OCI-LY1 (cell line): ENCODE measurements around the gene ZNF503.

Source experiments
- H2AFZ ChIP-seq: fragments of 200-600 bp; sonication (generic), shearing (Covaris generic); 2 replicates; pipeline ENCODE4 v1.6.0; 2014; ENCODE audit warnings: antibody characterized with exemption, mild to moderate bottlenecking, low read length
- H3F3A ChIP-seq: fragments of 200-600 bp; sonication (generic), shearing (Covaris generic); 2 replicates; pipeline ENCODE4 v1.6.0; 2014; ENCODE audit warnings: mild to moderate bottlenecking, antibody characterized with exemption, low read length, moderate library complexity; ENCODE audit not compliant: insufficient read depth
- H3K27ac ChIP-seq: fragments of 200-600 bp; sonication (generic); 2 replicates; pipeline ENCODE4 v1.5.1; 2014; ENCODE audit warnings: low read length, mixed run types, mild to moderate bottlenecking, low read depth; ENCODE audit not compliant: poor library complexity, severe bottlenecking
- H3K27me3 ChIP-seq: fragments of 200-600 bp; sonication (generic); 2 replicates; pipeline ENCODE4 v1.6.0; 2014; ENCODE audit warnings: antibody characterized with exemption, mild to moderate bottlenecking, low read length, moderate library complexity; ENCODE audit not compliant: insufficient read depth
- H3K36me3 ChIP-seq: fragments of 200-600 bp; sonication (generic); 2 replicates; pipeline ENCODE4 v1.6.1; 2014; ENCODE audit warnings: mild to moderate bottlenecking, antibody characterized with exemption, low read length, moderate library complexity, mixed read lengths; ENCODE audit not compliant: insufficient read depth
- H3K4me1 ChIP-seq: fragments of 200-600 bp; sonication (generic); 2 replicates; pipeline ENCODE4 v1.5.1; 2014; ENCODE audit warnings: mild to moderate bottlenecking, low read length, moderate library complexity; ENCODE audit not compliant: insufficient read depth, severe bottlenecking
- H3K4me2 ChIP-seq: fragments of 200-600 bp; sonication (generic), shearing (Covaris generic); 2 replicates; pipeline ENCODE4 v1.6.1; 2014; ENCODE audit warnings: low read length
- H3K4me3 ChIP-seq: fragments of 200-600 bp; sonication (generic); 2 replicates; pipeline ENCODE4 v1.5.1; 2014; ENCODE audit warnings: low read length, low read depth, mild to moderate bottlenecking, mixed read lengths; ENCODE audit not compliant: poor library complexity, severe bottlenecking
- H3K79me2 ChIP-seq: fragments of 200-600 bp; shearing (Covaris generic); 2 replicates; pipeline ENCODE4 v1.6.1; 2016; ENCODE audit warnings: mixed run types, low read length, mixed read lengths; ENCODE audit not compliant: insufficient read depth
- H3K9ac ChIP-seq: fragments of 200-600 bp; sonication (generic), shearing (Covaris generic); 2 replicates; pipeline ENCODE4 v1.6.1; 2014; ENCODE audit warnings: mild to moderate bottlenecking, low read length, mixed read lengths
- H3K9me2 ChIP-seq: fragments of 200-600 bp; sonication (generic), shearing (Covaris generic); 2 replicates; pipeline ENCODE4 v1.6.1; 2014; ENCODE audit warnings: low read depth, mild to moderate bottlenecking, low read length, mixed read lengths
- H3K9me3 ChIP-seq: fragments of 200-600 bp; shearing (Covaris generic); 2 replicates; pipeline ENCODE4 v1.6.1; 2014; ENCODE audit warnings: low read length, mixed read lengths
- H4K20me1 ChIP-seq: fragments of 200-600 bp; sonication (generic), shearing (Covaris generic); 2 replicates; pipeline ENCODE4 v1.6.0; 2016; ENCODE audit warnings: mild to moderate bottlenecking, low read length; ENCODE audit not compliant: insufficient read depth
- EZH2 ChIP-seq: fragments of 200-600 bp; sonication (generic), shearing (Covaris generic); IDR thresholded peaks from 2 replicates; pipeline ENCODE4 v1.8.0; 2017; ENCODE audit warnings: borderline replicate concordance, mixed run types, mild to moderate bottlenecking, antibody characterized with exemption, low read length, moderate library complexity, mixed read lengths
- TF ChIP-seq, protein P1 (sequence below): fragments of 200-600 bp; sonication (generic), shearing (Covaris generic); IDR thresholded peaks from 2 replicates; pipeline ENCODE4 v1.5.1; 2017; ENCODE audit warnings: mild to moderate bottlenecking, antibody characterized with exemption, low read length, moderate library complexity, mixed read lengths

ZNF503 gene

GRCh38 chr10:75438275-75438674, 36.7 kb upstream of the ZNF503 start:
- Histone ChIP-seq H3K9ac (no peak overlapping the region), H3K79me2 (no peaks in the 10 kb centered on the region), H3K4me3 (no peak overlapping the region), H3K36me3 (no peaks in the 10 kb centered on the region), H3K9me2 (no peaks in the 10 kb centered on the region), H3K4me1 (no peaks in the 10 kb centered on the region), H3K27me3 (no peaks in the 10 kb centered on the region; the same call in 1 of the 2 replicates), H3K27ac (no peak overlapping the region), H4K20me1 (no peaks in the 10 kb centered on the region), H3K4me2 (no peak overlapping the region), H2AFZ (no peak overlapping the region), H3F3A (no peaks in the 10 kb centered on the region), H3K9me3 (no peaks in the 10 kb centered on the region)
- no peak for TF ChIP-seq EZH2
- TF ChIP-seq, protein P1, sequence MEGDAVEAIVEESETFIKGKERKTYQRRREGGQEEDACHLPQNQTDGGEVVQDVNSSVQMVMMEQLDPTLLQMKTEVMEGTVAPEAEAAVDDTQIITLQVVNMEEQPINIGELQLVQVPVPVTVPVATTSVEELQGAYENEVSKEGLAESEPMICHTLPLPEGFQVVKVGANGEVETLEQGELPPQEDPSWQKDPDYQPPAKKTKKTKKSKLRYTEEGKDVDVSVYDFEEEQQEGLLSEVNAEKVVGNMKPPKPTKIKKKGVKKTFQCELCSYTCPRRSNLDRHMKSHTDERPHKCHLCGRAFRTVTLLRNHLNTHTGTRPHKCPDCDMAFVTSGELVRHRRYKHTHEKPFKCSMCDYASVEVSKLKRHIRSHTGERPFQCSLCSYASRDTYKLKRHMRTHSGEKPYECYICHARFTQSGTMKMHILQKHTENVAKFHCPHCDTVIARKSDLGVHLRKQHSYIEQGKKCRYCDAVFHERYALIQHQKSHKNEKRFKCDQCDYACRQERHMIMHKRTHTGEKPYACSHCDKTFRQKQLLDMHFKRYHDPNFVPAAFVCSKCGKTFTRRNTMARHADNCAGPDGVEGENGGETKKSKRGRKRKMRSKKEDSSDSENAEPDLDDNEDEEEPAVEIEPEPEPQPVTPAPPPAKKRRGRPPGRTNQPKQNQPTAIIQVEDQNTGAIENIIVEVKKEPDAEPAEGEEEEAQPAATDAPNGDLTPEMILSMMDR = no peak

DNA sequence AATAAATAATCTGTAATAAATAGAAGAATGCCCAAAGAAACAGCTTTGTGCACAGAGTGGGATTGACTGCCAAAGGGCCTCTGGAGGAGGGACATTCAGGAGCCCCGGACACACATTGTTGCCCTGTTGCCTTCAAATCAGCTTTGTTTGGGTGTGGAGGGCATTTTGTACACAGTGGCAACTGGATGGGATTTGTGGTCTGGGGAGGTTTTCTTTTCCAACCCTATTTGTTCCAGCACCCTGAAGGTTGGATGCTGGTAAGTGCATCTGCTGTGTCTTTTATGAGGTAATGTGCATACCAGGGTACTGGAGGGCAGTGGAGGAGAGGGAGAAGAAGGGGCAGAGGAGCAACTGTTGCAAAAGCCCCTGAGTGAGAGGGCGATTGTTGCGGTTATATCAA, 36.1 kb upstream of the ZNF503 start:
- H3K9me2 ChIP-seq = no peaks in the 10 kb centered on the region
- no peaks in the 10 kb centered on the region for H3K4me1 ChIP-seq
- no peak overlapping the region for H3K4me2 ChIP-seq
- no peaks in the 10 kb centered on the region; the same call in 1 of the 2 replicates for H3K27me3 ChIP-seq
- H3K36me3 ChIP-seq = no peaks in the 10 kb centered on the region
- H3K9me3 ChIP-seq = no peaks in the 10 kb centered on the region
- H3K27ac ChIP-seq = no peak overlapping the region
- no peaks in the 10 kb centered on the region for H3K79me2 ChIP-seq
- H3K4me3 ChIP-seq = no peak overlapping the region
- H4K20me1 ChIP-seq = no peaks in the 10 kb centered on the region
- no peak for TF ChIP-seq EZH2
- TF ChIP-seq, protein P1 = no peak
- H3F3A ChIP-seq = no peaks in the 10 kb centered on the region
- no peak overlapping the region for H3K9ac ChIP-seq
- no peak overlapping the region for H2AFZ ChIP-seq

DNA sequence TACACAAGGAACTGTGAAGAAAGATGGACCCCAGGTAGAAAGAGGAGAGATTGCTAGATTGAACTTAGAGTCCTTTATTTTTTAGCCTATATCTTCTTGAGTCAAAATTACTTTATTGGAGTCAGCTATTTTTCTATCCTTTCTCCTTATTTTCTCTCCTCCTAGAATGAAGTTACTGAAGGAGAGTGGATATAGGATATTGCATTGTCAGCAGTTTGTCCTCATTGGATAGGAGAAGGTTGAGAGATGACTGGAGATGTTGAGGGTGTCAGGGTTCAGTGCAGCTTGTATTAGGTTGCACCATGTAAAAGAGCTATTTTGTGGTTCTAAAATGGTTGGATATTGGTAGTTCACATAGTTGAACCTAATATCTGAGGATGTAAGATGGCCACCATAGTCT, 35.3 kb upstream of the ZNF503 start:
- no peaks in the 10 kb centered on the region for H3F3A ChIP-seq
- H3K4me2 ChIP-seq = no peak overlapping the region
- no peaks in the 10 kb centered on the region; the same call in 1 of the 2 replicates for H3K27me3 ChIP-seq
- H3K9me3 ChIP-seq = no peaks in the 10 kb centered on the region
- no peaks in the 10 kb centered on the region for H3K9me2 ChIP-seq
- H3K9ac ChIP-seq = no peak overlapping the region
- no peak overlapping the region for H2AFZ ChIP-seq
- H4K20me1 ChIP-seq = no peaks in the 10 kb centered on the region
- no peaks in the 10 kb centered on the region for H3K4me1 ChIP-seq
- H3K36me3 ChIP-seq = no peaks in the 10 kb centered on the region
- TF ChIP-seq, protein P1 = no peak
- no peak for TF ChIP-seq EZH2
- H3K79me2 ChIP-seq = no peaks in the 10 kb centered on the region
- no peak overlapping the region for H3K27ac ChIP-seq
- no peak overlapping the region for H3K4me3 ChIP-seq
